ENCODE measurements around the gene FBXO10.

FBXO10 gene

DNA sequence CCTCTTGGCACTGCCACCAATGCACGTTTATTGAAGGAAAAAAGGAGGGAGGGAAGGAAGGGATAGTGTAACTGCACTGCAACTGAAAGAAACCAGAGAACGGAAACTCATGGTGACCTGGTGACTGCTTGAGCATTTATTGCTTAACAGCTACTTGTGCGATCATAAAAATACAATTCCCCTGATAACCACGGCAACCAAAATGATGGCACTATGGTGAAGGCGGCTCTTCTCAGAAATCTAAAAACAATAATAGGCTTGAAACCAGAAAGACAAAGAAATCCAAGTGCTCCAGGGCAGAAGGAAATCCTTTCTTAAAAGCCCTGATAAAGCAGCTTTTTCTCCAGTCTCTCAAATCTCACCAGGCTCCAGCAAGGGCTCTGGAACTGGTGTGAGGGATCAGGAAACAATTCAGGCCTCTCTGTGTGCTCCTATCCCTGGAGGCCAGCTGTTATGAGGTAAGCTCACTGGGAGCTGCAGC is 1.9 kb downstream of the FBXO10 start:
- Mint-ChIP-seq H3K9me3 (no peaks in the 10 kb centered on the region), H3K4me3 (peak overlapping the region; percentile 8), H3K4me1 (peaks cover 47% of the 10 kb centered on the region), H3K27me3 (no peaks in the 10 kb centered on the region), H3K36me3 (peaks cover 11% of the 10 kb centered on the region), H3K27ac (no peak overlapping the region)
- ATAC-seq (ENCODE audit: low read depth) (no peak), DNase-seq (ENCODE audit: low spot score in 2 of 2) (no peak)

DNA sequence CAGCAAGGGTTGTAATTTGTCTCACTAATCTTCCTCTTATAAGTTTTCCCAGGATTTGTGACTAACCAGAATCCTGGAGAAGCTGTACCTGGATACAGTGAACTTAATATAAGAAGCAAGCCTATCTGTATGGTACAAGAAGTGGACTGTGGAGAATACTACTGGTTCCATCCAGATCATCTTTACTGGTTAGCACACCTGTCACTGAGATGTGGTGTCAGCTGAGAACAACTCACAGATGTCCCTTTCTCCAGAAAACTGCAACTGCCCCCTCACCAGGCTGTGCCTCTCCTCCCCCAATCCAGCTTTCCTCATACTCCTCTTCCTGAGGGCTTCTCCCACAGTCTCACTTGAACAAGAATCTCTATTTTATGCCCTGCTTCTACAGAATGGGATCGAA is 4.9 kb downstream of the FBXO10 start:
- Mint-ChIP-seq H3K27me3 (no peaks in the 10 kb centered on the region), H3K27ac (no peak overlapping the region), H3K9me3 (no peaks in the 10 kb centered on the region), H3K4me3 (no peak overlapping the region), H3K36me3 (peaks cover 16% of the 10 kb centered on the region), H3K4me1 (peaks cover 43% of the 10 kb centered on the region)
- DNase-seq (ENCODE audit: low spot score in 2 of 2) = no peak
- ATAC-seq (ENCODE audit: low read depth) = no peak

DNA sequence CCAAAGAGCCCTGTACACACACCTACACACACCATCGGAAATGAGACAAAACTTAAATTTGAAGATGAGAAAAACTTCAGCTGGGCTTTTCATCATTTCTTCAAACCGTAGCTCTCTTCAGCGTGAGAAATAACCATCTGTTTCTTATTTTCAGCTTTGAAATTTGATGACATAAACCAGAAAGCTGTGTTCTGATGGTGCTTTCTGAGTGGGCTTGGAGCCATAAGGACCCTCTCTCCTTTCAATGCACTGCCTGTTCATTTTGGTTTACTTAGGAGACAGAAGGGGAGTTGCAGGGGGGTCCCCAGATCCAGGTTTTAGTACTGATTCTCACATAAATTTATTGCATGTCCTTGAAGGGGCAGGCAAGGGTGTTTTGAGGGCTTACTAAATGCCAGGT is 9.5 kb downstream of the FBXO10 start:
- peaks cover 20% of the 10 kb centered on the region for H3K36me3 Mint-ChIP-seq
- ATAC-seq (ENCODE audit: low read depth) (no peak), DNase-seq (ENCODE audit: low spot score in 2 of 2) (no peak)
- H3K27me3 Mint-ChIP-seq = no peaks in the 10 kb centered on the region
- no peak overlapping the region for H3K4me3 Mint-ChIP-seq
- H3K27ac Mint-ChIP-seq = peak overlapping the region; percentile 92
- peaks cover 5% of the 10 kb centered on the region for H3K9me3 Mint-ChIP-seq
- peaks cover 58% of the 10 kb centered on the region for H3K4me1 Mint-ChIP-seq

DNA sequence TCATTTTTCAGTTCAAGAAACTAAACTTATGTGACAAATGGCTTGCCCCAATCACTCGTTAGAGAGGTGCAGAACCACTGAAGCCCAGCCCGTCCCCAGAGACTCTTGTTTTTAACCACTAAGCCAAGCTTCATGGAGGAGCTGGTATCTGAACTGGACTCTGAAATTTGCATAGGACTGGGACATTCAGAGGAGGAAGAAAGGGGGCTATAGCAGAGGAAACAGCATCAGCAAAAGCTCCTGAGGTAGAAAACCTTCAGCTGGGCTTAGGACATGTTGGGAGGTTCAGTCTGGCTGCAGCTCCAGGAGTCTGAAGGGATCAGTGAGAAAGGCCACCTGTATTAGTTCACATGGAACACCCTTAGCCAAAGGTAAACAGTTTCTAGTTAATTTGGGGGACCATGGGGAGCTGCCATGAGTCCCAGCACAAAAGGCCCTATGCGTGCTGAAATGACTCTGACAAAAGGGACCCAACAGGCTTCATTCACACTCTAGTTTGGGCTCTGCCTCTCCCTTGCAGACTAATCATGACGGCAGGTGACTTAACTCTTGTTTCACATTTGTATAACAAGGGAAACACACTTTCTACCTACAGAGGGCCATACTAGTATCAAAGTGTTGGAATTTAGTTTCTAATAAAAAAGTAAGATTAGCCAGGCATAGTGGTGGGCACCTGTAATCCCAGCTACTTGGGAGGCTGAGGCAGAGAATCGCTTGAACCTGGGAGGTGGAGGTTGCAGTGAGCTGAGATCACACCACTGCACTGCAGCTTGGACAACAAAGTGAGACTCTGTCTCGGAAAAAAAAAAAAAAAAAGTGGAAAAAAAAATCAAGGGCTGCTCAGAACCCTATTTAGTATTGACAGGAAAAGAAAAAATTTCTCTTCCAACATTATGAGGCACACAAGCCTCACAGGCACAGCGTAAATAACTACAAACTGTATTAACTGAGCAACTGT is 10.2 kb downstream of the FBXO10 start:
- DNase-seq (ENCODE audit: low spot score in 2 of 2) (peak; percentile 26 to 47), ATAC-seq (ENCODE audit: low read depth) (peak; percentile 87)
- peaks cover 60% of the 10 kb centered on the region for H3K4me1 Mint-ChIP-seq
- peaks cover 20% of the 10 kb centered on the region for H3K36me3 Mint-ChIP-seq
- peak overlapping the region; percentile 69 for H3K4me3 Mint-ChIP-seq
- peak overlapping the region; percentile 92 for H3K27ac Mint-ChIP-seq
- H3K9me3 Mint-ChIP-seq = peaks cover 5% of the 10 kb centered on the region
- no peaks in the 10 kb centered on the region for H3K27me3 Mint-ChIP-seq

DNA sequence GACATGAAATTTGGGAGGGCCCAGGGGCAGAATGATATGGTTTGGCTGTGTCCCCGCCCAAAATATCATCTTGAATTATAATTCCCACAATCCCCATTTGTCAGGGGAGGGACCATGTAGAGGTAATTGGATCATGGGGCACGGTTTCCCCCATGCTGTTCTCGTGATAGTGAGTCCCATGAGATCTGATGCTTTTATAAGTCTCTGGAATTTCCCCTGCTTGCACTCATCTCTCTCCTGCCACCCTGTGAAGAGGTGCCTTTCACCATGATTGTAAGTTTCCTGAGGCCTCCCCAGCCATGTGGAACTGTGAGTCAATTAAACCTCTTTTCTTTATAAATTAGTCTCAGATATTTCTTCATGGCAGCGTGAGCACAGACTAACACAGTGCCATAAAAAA is 11.3 kb downstream of the FBXO10 start:
- peak; percentile 23 for ATAC-seq (ENCODE audit: low read depth)
- Mint-ChIP-seq H3K27ac (peak overlapping the region; percentile 92), H3K27me3 (no peaks in the 10 kb centered on the region), H3K4me3 (peak overlapping the region; percentile 69), H3K9me3 (peaks cover 5% of the 10 kb centered on the region), H3K4me1 (peaks cover 61% of the 10 kb centered on the region), H3K36me3 (peaks cover 19% of the 10 kb centered on the region)
- DNase-seq (ENCODE audit: low spot score in 2 of 2) = no peak

DNA sequence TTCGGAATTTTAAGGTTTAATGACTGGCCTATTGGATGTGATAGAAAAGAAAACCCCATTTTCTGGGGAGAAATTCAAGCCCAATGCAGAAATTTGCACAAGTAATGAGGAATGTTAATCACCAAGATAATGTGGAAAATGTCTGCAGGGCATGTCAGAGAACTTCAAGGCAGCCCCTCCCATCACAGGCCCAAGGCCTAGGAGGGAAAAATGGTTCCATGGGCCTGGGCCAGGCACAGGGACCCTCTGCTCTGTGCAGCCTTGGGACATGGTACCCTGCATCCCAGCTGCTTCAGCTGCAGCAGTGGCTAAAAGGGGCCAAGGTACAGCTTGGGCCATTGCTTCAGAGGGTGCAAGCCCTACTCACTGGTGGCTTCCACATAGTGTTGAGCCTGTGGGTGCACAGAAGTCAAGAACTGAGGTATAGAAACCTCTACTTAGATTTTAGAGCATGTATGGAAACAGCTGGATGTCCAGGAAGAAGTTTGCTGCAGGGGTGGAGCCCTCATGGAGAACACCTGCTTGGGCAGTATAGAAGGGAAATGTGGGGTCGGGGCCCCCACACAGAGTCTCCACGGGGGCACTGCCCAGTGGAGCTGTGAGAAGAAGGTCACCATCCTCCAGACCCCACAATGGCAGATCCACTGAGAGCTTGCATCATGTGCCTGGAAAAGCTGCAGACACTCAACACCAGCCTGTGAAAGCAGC is 12.2 kb downstream of the FBXO10 start:
- Mint-ChIP-seq H3K9me3 (peaks cover 5% of the 10 kb centered on the region), H3K4me3 (no peak overlapping the region), H3K27me3 (no peaks in the 10 kb centered on the region), H3K36me3 (peaks cover 19% of the 10 kb centered on the region), H3K27ac (no peak overlapping the region), H3K4me1 (peaks cover 62% of the 10 kb centered on the region)
- DNase-seq (ENCODE audit: low spot score in 2 of 2) (no peak), ATAC-seq (ENCODE audit: low read depth) (no peak)

DNA sequence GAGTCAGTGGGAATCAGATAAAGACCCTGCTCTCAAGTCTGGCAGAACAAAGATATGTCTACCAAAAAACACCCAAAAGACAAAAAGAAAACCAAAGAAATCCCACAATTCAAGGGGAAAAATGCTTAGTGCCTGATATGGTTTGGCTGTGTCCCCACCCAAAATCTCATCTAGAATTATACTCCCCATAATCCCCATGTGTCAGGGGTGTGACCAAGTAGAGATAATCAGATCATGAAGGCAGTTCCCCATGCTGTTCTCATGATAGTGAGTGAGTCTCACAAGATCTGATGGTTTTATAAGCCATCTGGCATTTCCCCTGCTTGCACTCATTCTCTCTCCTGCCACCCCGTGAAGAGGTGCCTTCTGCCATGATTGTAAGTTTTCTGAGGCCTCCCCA is 13.4 kb downstream of the FBXO10 start:
- no peaks in the 10 kb centered on the region for H3K27me3 Mint-ChIP-seq
- H3K4me1 Mint-ChIP-seq = peaks cover 54% of the 10 kb centered on the region
- peak overlapping the region; percentile 40 for H3K4me3 Mint-ChIP-seq
- H3K36me3 Mint-ChIP-seq = peaks cover 17% of the 10 kb centered on the region
- DNase-seq (ENCODE audit: low spot score in 2 of 2) = no peak
- no peak for ATAC-seq (ENCODE audit: low read depth)
- peaks cover 5% of the 10 kb centered on the region for H3K9me3 Mint-ChIP-seq
- peak overlapping the region; percentile 73 for H3K27ac Mint-ChIP-seq

DNA sequence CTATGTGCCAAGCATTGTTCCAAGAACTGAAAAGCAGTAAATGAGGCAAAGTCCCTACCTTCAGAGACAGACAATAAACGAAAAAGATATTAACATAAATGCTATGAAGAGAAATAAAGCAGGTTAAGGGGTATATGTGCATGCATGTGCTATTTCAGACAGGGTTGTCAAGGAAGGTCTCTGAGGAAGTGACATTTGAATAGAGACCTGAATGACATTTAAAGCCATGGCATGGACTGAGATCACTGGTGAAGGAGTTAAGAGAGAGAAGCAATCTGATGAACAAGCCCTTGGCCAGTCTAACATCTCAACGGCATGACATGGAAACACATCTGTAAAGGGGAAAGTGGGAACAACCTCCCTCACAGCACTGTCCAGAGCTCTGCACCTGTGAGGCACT is 14.5 kb downstream of the FBXO10 start:
- peaks cover 24% of the 10 kb centered on the region for H3K36me3 Mint-ChIP-seq
- H3K27me3 Mint-ChIP-seq = no peaks in the 10 kb centered on the region
- peak overlapping the region; percentile 65 for H3K4me3 Mint-ChIP-seq
- peaks cover 5% of the 10 kb centered on the region for H3K9me3 Mint-ChIP-seq
- H3K4me1 Mint-ChIP-seq = peaks cover 53% of the 10 kb centered on the region
- peak overlapping the region; percentile 73 for H3K27ac Mint-ChIP-seq
- ATAC-seq (ENCODE audit: low read depth) (peak; percentile 21), DNase-seq (ENCODE audit: low spot score in 2 of 2) (no peak)

DNA sequence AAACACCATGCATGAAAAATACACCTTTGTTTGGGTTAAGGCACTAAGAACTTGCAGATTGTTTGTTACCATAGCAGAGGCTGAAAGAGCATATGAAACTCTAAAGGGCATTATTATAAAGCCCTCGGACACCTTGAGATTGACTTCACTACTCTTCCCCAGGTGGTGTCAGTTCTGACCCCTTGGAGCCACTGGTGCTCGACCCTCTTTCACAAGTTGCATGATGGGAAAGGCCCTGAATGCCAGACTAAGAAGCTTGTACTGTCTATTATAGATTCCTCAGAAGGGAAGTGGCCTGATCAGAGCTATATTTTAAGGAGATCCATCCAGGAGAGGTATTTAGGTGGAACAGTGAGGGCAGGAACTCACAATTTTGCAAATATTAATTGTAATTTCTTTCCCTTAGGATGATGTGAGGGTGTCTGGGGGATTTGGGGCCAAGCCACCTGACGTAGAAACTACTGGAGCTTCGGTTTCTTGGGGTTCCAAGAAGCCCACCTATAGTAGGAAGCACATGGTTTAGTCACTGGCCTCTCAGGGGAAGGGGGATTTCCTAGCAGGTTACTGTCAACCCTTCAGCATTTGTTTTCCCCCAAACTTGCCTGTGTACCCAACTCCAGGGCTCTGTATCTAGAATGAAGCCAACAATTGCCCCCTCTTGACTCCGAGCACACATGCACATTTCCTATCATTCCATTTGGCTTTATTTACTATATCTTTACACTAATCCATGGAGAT is 16.2 kb downstream of the FBXO10 start:
- Mint-ChIP-seq H3K4me1 (peaks cover 38% of the 10 kb centered on the region), H3K27ac (no peak overlapping the region), H3K36me3 (peaks cover 26% of the 10 kb centered on the region), H3K4me3 (no peak overlapping the region), H3K9me3 (peaks cover 5% of the 10 kb centered on the region), H3K27me3 (no peaks in the 10 kb centered on the region)
- DNase-seq (ENCODE audit: low spot score in 2 of 2) (no peak), ATAC-seq (ENCODE audit: low read depth) (no peak)

DNA sequence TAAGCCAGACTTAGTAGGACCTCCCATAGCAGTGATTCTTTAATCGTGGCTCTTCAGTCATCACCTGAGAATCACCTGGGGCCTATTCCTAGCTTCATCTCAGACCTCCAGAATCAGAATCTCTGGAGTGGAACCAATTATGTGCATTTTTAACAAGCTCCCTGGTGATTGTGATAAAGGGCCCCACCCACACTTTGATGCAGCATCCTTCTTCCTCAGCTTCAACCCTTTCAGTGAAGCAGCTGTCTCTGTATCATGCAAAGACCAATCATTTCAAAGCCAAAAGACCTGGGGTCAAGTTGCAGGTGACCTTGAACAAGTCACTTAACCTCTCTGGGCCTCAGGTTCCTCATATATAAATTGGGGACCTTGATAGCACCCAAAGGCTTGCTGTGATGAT is 17.1 kb downstream of the FBXO10 start:
- Mint-ChIP-seq H3K4me1 (peaks cover 34% of the 10 kb centered on the region), H3K27ac (no peak overlapping the region), H3K4me3 (no peak overlapping the region), H3K36me3 (peaks cover 25% of the 10 kb centered on the region), H3K9me3 (peaks cover 5% of the 10 kb centered on the region), H3K27me3 (no peaks in the 10 kb centered on the region)
- DNase-seq (ENCODE audit: low spot score in 2 of 2) = no peak
- ATAC-seq (ENCODE audit: low read depth) = no peak

DNA sequence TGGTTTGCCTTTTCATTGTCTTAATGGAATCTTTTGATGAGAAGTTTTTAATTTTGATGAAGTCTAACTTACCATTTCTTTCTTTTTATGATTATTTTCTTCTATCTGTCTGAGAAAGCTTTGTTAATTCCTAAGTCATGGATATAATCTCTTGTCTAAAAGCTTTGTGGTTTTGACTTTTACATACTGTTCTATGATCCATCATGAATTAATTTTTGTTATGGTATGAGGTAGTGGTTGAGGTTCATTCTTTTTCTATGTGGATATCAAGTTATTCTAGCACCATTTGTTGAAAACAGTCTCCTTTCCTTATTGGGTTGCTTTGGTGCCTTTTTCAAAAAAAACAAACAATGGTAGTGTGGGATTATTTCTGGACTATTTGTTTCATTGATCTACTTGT is 20.4 kb downstream of the FBXO10 start:
- H3K4me3 Mint-ChIP-seq = no peak overlapping the region
- H3K9me3 Mint-ChIP-seq = no peaks in the 10 kb centered on the region
- peaks cover 16% of the 10 kb centered on the region for H3K4me1 Mint-ChIP-seq
- peaks cover 17% of the 10 kb centered on the region for H3K36me3 Mint-ChIP-seq
- ATAC-seq (ENCODE audit: low read depth) (no peak), DNase-seq (ENCODE audit: low spot score in 2 of 2) (no peak)
- no peaks in the 10 kb centered on the region for H3K27me3 Mint-ChIP-seq
- no peak overlapping the region for H3K27ac Mint-ChIP-seq

DNA sequence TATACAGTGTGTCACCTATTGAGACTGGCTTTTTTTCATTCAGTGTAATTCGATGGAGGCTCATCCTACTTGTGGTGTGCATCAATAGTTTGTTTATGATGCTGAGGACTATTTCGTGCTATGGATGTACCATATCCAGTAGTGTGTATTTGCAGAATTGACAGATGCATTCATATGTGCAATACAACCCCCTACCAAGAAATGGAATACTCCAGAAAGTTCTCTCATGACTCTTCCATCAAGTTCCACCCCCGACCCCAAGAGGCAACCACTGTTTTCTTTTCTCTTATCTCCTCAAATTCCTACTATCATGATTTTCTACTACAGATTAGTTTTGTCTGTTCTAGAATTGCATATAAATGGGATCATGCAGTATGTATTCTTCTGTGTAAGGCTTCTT is 21.9 kb downstream of the FBXO10 start:
- no peak for ATAC-seq (ENCODE audit: low read depth)
- H3K4me1 Mint-ChIP-seq = peaks cover 11% of the 10 kb centered on the region
- H3K36me3 Mint-ChIP-seq = peaks cover 16% of the 10 kb centered on the region
- no peak overlapping the region for H3K4me3 Mint-ChIP-seq
- peak overlapping the region; percentile 49 for H3K27ac Mint-ChIP-seq
- no peaks in the 10 kb centered on the region for H3K27me3 Mint-ChIP-seq
- no peaks in the 10 kb centered on the region for H3K9me3 Mint-ChIP-seq
- DNase-seq (ENCODE audit: low spot score in 2 of 2) = no peak

DNA sequence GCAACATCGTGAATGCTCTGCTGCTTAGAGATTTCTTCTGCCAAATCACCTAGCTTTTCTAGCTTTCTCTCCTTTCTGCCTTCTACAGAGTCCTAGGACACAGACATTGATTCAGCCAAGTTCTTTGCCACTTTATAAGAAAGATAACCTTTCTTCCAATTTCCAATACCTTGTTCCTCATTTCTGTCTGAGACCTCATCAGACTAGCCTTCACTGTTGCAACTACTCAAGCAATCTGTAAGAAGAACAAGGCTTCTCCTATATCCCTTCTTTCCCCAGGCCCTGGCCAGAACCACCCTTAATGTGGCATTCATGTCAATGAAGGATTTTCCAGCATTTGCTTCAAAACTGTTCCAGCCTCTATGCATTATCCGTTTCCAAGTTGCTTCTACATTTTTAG is 24.3 kb downstream of the FBXO10 start:
- Mint-ChIP-seq H3K27ac (no peak overlapping the region), H3K9me3 (no peaks in the 10 kb centered on the region), H3K4me3 (no peak overlapping the region), H3K27me3 (no peaks in the 10 kb centered on the region), H3K36me3 (peaks cover 14% of the 10 kb centered on the region), H3K4me1 (peaks cover 20% of the 10 kb centered on the region)
- DNase-seq (ENCODE audit: low spot score in 2 of 2) = no peak
- peak; percentile 38 for ATAC-seq (ENCODE audit: low read depth)

DNA sequence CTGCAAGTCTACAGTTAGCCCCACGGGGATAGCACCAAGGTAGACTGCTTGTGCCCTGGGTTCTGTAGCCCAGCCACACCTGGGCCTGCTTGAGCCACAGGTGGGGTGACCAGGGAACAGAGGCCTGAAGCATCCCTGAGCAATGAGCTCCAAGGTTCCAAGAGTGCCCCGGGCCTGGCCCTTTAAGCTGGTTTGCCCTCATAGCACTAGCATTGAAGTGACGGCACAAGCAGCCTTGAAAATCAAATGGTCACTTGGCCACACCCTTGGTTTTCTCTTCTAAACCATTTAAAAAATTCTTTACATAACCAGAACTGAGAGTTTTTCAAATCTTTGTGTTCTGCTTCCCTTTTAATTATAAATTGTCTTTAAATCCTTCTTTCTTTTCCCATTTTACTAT is 24.7 kb downstream of the FBXO10 start:
- no peak overlapping the region for H3K27ac Mint-ChIP-seq
- no peak for ATAC-seq (ENCODE audit: low read depth)
- H3K36me3 Mint-ChIP-seq = peaks cover 14% of the 10 kb centered on the region
- no peaks in the 10 kb centered on the region for H3K9me3 Mint-ChIP-seq
- no peaks in the 10 kb centered on the region for H3K27me3 Mint-ChIP-seq
- no peak for DNase-seq (ENCODE audit: low spot score in 2 of 2)
- peaks cover 20% of the 10 kb centered on the region for H3K4me1 Mint-ChIP-seq
- no peak overlapping the region for H3K4me3 Mint-ChIP-seq

All from memory B cell (primary cell).